MG63 (cell line): Measurements from ENCODE around the gene ANKRD11. TPM values are rescaled to one million over a fixed set of nuclear protein-coding genes. Genes with fewer than 3 reads are reported as not detected.
"Not testable (repeated sequence)": the region's sequence is repeated elsewhere in the genome, so short reads cannot be mapped to it uniquely, and the experiment has no call there.

ENCODE experiments used
- DNase-seq: peaks from one replicate; pipeline ENCODE4 v3.0.0-alpha.2; 2020
- H3K27me3 ChIP-seq: fragments of 250-450 bp; sonication (Bioruptor Pico); 2 replicates; pipeline ENCODE4 v1.5.1; 2020; ENCODE audit warnings: mild to moderate bottlenecking, moderate library complexity
- H3K36me3 ChIP-seq: fragments of 250-450 bp; sonication (Bioruptor Pico); 2 replicates; pipeline ENCODE4 v1.5.1; 2020; ENCODE audit warnings: mild to moderate bottlenecking, moderate library complexity
- H3K4me3 ChIP-seq: fragments of 250-450 bp; sonication (Bioruptor Pico); 2 replicates; pipeline ENCODE4 v1.5.1; 2020; ENCODE audit warnings: mild to moderate bottlenecking, moderate library complexity
- H3K9me3 ChIP-seq: fragments of 250-450 bp; sonication (Bioruptor Pico); 2 replicates; pipeline ENCODE4 v1.5.1; 2020; ENCODE audit warnings: mild to moderate bottlenecking, moderate library complexity
- total RNA-seq: library from RNA; depleted of rRNA; stranded (reverse); fragments of >200 nt; shearing (Covaris generic); gene quantifications from 2 replicates; pipeline ENCODE4 v1.2.3, GENCODE V29; 2014; ENCODE audit warnings: low replicate concordance

The ANKRD11 gene
- total RNA-seq, 1 experiment from 2014 or later: 54.3 TPM

GRCh38 chr16:89448656-89449055, 41.7 kb downstream of the ANKRD11 start:
- Histone ChIP-seq H3K27me3 (no peaks in the 10 kb centered on the region), H3K9me3 (no peaks in the 10 kb centered on the region), H3K4me3 (no peak overlapping the region), H3K36me3 (no peaks in the 10 kb centered on the region)
- DNase-seq: no peak

GRCh38 chr16:89446975-89447293, 43.4 kb downstream of the ANKRD11 start:
- no peaks in the 10 kb centered on the region for H3K36me3 ChIP-seq
- no peaks in the 10 kb centered on the region for H3K27me3 ChIP-seq
- no peak for DNase-seq
- H3K9me3 ChIP-seq: no peaks in the 10 kb centered on the region
- no peak overlapping the region for H3K4me3 ChIP-seq

- no peaks in the 10 kb centered on the region for H3K36me3 ChIP-seq
- no peak overlapping the region for H3K4me3 ChIP-seq
- DNase-seq: no peak
These were observed 44.0 kb downstream of the ANKRD11 start for GRCh38 chr16:89446136-89446974.

GRCh38 chr16:89445166-89445565, 45.2 kb downstream of the ANKRD11 start:
- Histone ChIP-seq H3K9me3 (no peaks in the 10 kb centered on the region), H3K4me3 (no peak overlapping the region), H3K27me3 (no peaks in the 10 kb centered on the region), H3K36me3 (no peaks in the 10 kb centered on the region)
- DNase-seq: no peak

More at GRCh38 chr16:89446136-89446974, 44.0 kb downstream of the ANKRD11 start:
- no peaks in the 10 kb centered on the region for H3K27me3 ChIP-seq
- H3K9me3 ChIP-seq: no peaks in the 10 kb centered on the region

- Histone ChIP-seq H3K4me3 (no peak overlapping the region), H3K27me3 (no peaks in the 10 kb centered on the region), H3K36me3 (no peaks in the 10 kb centered on the region), H3K9me3 (no peaks in the 10 kb centered on the region)
- DNase-seq: no peak
These were observed 45.6 kb downstream of the ANKRD11 start for GRCh38 chr16:89444728-89445127.

- Histone ChIP-seq H3K4me3 (no peak overlapping the region), H3K36me3 (no peaks in the 10 kb centered on the region), H3K9me3 (no peaks in the 10 kb centered on the region), H3K27me3 (no peaks in the 10 kb centered on the region)
- DNase-seq: no peak
These were observed 46.1 kb downstream of the ANKRD11 start for GRCh38 chr16:89444151-89444723.

- DNase-seq: no peak
- H3K36me3 ChIP-seq: no peaks in the 10 kb centered on the region
- no peaks in the 10 kb centered on the region for H3K9me3 ChIP-seq
- H3K4me3 ChIP-seq: no peak overlapping the region
- no peaks in the 10 kb centered on the region for H3K27me3 ChIP-seq
These were observed 46.7 kb downstream of the ANKRD11 start for GRCh38 chr16:89443727-89444084.

- no peaks in the 10 kb centered on the region for H3K9me3 ChIP-seq
- no peaks in the 10 kb centered on the region for H3K27me3 ChIP-seq
- H3K4me3 ChIP-seq: no peak overlapping the region
- DNase-seq: peak; percentile 36
- no peaks in the 10 kb centered on the region for H3K36me3 ChIP-seq
These were observed 47.2 kb downstream of the ANKRD11 start for GRCh38 chr16:89442990-89443726.

GRCh38 chr16:89442588-89442987, 47.8 kb downstream of the ANKRD11 start:
- Histone ChIP-seq H3K9me3 (no peaks in the 10 kb centered on the region), H3K4me3 (no peak overlapping the region), H3K27me3 (no peaks in the 10 kb centered on the region), H3K36me3 (no peaks in the 10 kb centered on the region)
- no peak for DNase-seq

- DNase-seq: no peak
- Histone ChIP-seq H3K36me3 (peaks cover 5% of the 10 kb centered on the region; the same call in 1 of the 2 replicates), H3K9me3 (no peaks in the 10 kb centered on the region), H3K4me3 (no peak overlapping the region), H3K27me3 (no peaks in the 10 kb centered on the region)
These were observed 50.7 kb downstream of the ANKRD11 start for GRCh38 chr16:89439659-89440058.

- DNase-seq: no peak
- no peak overlapping the region for H3K4me3 ChIP-seq
- no peaks in the 10 kb centered on the region for H3K9me3 ChIP-seq
- peaks cover 5% of the 10 kb centered on the region; the same call in 1 of the 2 replicates for H3K36me3 ChIP-seq
- no peaks in the 10 kb centered on the region for H3K27me3 ChIP-seq
These were observed 52.4 kb downstream of the ANKRD11 start for GRCh38 chr16:89437991-89438390.

- no peak for DNase-seq
- Histone ChIP-seq H3K27me3 (no peaks in the 10 kb centered on the region), H3K9me3 (no peaks in the 10 kb centered on the region), H3K36me3 (peaks cover 5% of the 10 kb centered on the region; the same call in 1 of the 2 replicates), H3K4me3 (no peak overlapping the region)
These were observed 52.9 kb downstream of the ANKRD11 start for GRCh38 chr16:89437251-89437987.

- Histone ChIP-seq H3K36me3 (peaks cover 5% of the 10 kb centered on the region), H3K27me3 (no peaks in the 10 kb centered on the region), H3K9me3 (no peaks in the 10 kb centered on the region), H3K4me3 (no peak overlapping the region)
- no peak for DNase-seq
These were observed 54.0 kb downstream of the ANKRD11 start for GRCh38 chr16:89436366-89436765.

- H3K36me3 ChIP-seq, DNase-seq, H3K27me3 ChIP-seq, H3K4me3 ChIP-seq, H3K9me3 ChIP-seq: not testable (repeated sequence)
These were observed 55.3 kb downstream of the ANKRD11 start for GRCh38 chr16:89435059-89435458.

- no peak overlapping the region for H3K4me3 ChIP-seq
- H3K27me3 ChIP-seq: no peaks in the 10 kb centered on the region
- peaks cover 5% of the 10 kb centered on the region for H3K36me3 ChIP-seq
- H3K9me3 ChIP-seq: no peaks in the 10 kb centered on the region
- DNase-seq: no peak
These were observed 55.9 kb downstream of the ANKRD11 start for GRCh38 chr16:89434490-89434889.

- not testable (repeated sequence) for H3K9me3 ChIP-seq, DNase-seq, H3K27me3 ChIP-seq, H3K36me3 ChIP-seq, H3K4me3 ChIP-seq
These were observed 56.9 kb downstream of the ANKRD11 start for GRCh38 chr16:89433363-89433984.
